GM19467 (cell line): ENCODE measurements around the gene GSTT4.
"Not testable (repeated sequence)": the region's sequence is repeated elsewhere in the genome, so short reads cannot be mapped to it uniquely, and the experiment has no call there.

Experiments
- ATAC-seq: cut with Tn5 transposase; IDR thresholded peaks from one replicate; pipeline ENCODE4 v1.9.1; 2021; ENCODE audit warnings: mild to moderate bottlenecking, moderate library complexity; ENCODE audit not compliant: unreplicated experiment

GSTT4 gene

DNA sequence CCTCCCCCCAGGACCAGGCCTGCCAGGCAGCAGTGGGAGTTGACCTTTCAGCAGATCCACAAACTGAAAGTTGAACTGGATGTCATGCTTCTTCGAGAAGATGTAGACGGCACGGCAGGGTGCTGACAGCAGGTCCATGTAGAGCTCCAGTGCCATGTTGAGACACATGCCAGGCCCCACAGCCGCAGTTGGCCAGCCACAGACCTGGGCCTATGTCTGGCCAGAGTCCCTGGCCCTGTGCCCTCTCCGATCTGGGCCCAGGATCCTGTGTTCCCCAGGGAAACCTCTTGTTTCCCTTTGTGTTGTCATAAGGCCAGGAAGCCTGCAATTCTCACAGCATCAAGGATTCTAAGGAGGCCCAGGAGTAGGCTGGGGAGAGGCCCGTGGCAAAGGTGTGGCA lies at the start of gene GSTT4:
TSS of gene GSTT4 (minus strand) at position 253 of the 400 bp plus-strand sequence. CDS start at position 156, 97 bp downstream.
- no peak for ATAC-seq

DNA sequence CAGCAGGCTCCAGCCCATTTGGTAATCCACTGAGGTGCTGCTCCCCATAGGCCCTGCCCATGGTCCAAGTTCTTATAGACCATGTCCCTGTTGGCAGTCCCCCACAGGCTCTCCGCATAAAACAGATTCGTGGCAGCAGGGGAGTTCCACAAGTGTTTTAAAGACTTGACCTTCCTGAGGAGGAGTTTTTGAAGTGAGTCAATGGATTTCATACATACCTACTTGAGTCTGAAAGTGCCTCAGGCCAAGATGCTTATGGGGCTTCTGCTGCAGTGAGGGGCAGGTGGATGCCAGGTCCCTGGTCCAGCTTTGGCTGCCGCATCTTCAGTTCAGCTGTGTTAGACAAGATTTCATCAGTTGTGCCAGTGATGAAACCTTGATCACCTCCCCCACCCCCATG lies 49.1 kb upstream of the GSTT4 start:
- no peak for ATAC-seq

DNA sequence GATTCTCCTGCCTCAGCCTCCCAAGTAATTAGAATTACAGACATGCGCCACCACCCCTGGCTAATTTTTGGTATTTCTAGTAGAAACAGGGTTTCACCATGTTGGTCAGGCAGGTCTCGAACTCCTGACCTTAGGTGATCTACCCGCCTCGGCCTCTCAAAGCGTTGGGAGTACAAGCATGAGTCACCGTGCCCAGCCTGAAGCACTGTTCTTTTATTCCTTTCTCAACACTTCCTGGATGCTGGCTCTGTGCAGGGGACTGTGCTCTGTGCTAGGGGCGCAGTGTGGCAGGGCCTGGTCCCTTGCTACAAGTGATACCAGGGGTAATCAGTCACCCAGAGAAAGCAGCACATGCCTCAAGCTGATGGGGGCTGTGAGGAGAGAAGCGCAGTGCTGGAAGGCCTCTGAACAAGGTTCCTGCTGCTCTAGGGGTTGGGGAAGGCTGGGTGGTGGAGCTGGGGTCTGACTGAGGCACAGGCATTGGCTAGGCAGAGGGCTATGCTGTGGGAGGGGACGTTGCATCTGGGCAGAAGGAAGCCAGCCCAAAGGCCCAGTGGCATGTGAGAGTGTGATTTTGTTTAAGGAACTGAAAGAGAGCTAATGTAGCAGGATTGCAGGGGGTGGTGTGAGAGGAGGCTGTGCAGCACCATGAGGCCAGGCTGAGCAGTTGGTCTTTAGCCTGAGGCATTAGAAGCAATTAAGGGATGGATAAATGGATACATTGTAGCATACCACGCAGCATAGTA lies 48.4 kb upstream of the GSTT4 start:
- ATAC-seq: no peak

- no peak for ATAC-seq
These were observed 46.3 kb upstream of the GSTT4 start for GRCh38 chr22:24051568-24051967.

DNA sequence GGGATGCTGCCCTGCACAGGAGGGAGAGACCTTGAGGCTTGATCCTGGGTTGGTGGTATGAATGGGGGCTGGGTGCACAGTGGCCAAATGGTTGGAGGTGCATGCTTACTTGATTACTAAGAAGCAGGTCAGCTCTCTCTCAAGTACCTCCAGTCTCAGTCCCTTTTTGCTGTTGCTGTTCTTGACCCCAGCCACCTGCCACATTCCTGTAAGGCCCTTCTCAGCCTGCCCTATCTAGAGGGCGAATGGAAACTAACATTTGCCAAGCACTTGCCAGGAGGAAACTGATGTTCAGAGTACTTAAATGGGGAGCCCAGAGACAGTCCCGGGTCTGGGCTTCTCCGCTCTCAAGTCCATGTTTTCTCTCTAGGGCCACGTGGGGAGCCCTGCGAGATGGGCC lies 45.8 kb upstream of the GSTT4 start:
- no peak for ATAC-seq

- no peak for ATAC-seq
These were observed 44.7 kb upstream of the GSTT4 start for GRCh38 chr22:24049978-24050377.

GRCh38 chr22:24049211-24049610 lies 44.0 kb upstream of the GSTT4 start:
- ATAC-seq: no peak

DNA sequence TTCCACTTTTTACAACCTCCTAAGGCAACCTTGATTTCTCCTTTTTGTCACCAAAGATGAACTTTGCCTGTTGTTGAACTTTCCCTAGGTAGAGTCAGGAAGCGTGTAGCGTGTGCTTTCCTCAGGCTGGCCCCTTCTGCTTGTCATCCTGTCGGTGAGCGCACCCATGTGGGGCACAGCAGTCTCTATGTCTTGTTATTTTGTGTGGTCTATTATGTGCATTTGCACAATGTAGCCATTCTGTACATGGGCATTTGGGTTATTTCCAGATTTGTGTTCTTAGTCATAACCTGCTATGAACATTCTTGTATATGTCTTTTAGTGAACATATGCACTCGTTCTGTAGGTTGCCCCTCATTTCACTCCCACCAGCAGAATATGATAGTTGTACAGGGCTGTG lies 40.8 kb upstream of the GSTT4 start:
- no peak for ATAC-seq

DNA sequence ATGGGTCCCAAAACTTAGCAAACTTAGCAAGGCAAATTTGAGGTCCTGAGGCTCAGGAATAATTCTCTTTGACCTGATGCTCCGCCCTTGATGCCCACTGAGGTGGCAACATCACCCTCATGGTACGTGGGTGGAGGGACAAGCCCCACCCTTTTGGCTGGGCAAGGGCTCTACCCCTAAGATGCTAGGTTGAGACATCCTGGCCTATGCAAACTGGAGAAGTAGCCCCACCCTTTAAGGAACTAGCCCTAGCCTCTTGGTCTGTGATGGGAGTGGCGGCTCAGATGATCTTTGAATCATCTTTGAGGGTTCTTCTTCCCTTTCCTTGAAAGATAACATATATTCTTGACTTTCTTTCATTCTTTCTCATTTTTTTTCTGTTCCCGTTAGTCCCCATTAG lies 38.7 kb upstream of the GSTT4 start:
- no peak for ATAC-seq

DNA sequence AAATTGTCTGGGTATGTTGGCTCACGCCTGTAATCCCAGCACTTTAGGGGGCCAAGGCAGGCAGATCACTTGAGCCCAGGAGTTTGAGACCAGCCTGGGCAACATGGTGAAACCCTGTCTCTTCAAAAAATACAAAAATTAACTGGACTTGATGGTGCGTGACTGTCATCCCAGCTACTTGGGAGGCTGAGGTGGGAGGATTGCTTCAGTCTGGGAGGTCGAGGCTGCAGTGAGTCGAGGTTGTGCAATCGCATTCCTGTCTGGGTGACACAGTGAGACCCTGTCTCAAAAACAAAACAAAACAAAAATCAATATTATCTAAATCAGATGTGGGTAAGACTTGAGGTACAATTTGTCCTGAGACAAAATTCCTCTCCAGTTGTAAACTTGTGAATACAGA lies 38.2 kb upstream of the GSTT4 start:
- ATAC-seq: not testable (repeated sequence)

- ATAC-seq: no peak
These were observed 35.7 kb upstream of the GSTT4 start for GRCh38 chr22:24040946-24041345.

GRCh38 chr22:24039046-24039445 lies 33.8 kb upstream of the GSTT4 start:
- no peak for ATAC-seq

GRCh38 chr22:24037851-24038765 lies 32.9 kb upstream of the GSTT4 start:
- ATAC-seq: no peak

DNA sequence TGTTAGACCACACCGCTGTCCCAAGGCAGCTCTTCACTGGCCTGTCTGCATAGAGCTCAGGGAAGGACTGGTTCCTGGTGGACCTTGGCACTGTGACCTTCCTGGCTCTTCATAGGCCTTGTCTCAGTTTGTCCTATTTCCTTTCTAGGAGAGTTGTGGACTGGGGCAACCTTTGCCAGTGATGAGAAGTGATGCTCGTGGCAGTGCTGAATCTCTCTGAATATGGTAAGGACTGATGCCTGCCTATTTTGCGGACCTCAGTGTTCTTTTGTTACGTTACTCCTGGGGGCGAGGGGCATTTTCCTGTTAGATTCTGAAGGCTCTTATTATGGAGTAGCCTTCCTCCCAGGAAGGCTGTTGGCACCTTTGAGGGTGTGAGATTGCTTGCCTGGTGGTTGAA lies 30.0 kb upstream of the GSTT4 start:
- ATAC-seq: no peak

GRCh38 chr22:24033731-24034130 lies 28.5 kb upstream of the GSTT4 start:
- ATAC-seq: no peak

GRCh38 chr22:24030186-24030702 lies 25.0 kb upstream of the GSTT4 start:
- ATAC-seq: no peak

- ATAC-seq: no peak
These were observed 24.1 kb upstream of the GSTT4 start for GRCh38 chr22:24029304-24029703.

DNA sequence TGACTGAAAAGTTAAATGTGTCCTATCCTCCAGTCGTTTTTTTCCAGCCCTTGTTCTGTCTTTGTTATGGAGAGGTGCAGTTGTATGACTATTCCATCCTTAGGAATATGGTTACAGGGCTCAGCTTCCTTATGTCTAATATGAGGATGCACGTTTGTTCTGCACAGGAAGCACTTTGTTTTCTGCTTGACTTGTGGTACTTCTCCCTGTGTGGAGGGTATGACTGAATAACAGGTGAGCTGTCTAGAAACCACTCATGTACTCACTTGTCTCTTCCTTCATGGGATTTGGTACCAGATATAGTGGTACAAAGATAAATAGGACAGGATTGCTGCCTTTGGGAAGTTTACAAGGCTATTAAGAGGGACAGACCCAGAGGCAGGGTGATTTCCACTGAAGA lies 23.3 kb upstream of the GSTT4 start:
- ATAC-seq: no peak

- ATAC-seq: no peak
These were observed 22.7 kb upstream of the GSTT4 start for GRCh38 chr22:24027991-24028390.

DNA sequence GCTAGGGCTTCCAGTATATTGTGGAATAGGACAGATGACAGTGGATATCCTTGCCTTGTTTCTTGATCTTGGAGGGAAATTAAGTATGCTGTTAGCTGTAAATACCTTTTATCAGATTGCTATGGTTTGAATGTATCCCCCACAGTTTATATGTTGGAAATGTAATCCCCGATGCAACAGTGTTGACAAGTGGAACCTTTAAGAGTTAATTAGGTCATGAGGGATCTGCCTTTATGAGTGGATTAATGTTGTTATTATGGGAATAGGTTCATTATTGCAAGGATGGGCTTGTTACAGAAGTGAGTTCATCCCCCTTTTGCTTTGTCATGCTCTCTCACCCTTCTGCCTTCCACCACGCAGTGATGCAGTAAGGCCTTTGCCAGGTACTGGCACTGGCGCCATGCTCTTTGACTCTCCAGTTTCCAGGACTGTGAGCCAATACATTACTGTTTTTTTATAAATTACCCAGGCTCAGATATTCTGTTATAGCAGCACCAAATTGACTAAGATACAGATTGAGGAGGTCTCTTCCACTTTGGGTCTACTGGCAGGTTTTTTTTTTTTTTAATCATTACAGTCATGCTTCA lies 22.2 kb upstream of the GSTT4 start:
- no peak for ATAC-seq

DNA sequence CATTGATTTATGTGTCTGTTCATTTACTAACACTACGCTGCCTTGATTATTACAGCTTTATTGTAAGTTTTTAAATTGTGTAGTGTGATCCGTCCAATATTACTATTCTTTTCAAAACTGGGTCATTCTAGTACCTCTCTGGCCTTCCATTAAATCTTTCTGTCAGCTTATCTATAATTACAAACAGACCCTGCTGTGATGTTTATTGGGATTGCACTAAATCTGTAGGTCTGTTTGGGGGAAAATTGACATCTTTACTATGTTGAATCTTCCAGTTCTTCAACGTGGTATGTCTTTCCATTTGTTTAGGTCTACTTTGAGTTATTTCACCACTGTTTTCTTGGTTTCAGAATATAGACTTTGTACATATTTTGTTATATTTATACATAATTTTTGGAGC lies 21.5 kb upstream of the GSTT4 start:
- ATAC-seq: no peak

- ATAC-seq: no peak
These were observed 20.8 kb upstream of the GSTT4 start for GRCh38 chr22:24026056-24026455.
